Measurements from ENCODE around the gene HPN. TPM values are rescaled to one million over a fixed set of nuclear protein-coding genes. Genes with fewer than 3 reads are reported as not detected.

Gene HPN
- total RNA-seq, 6 experiments from 2014 or later: not detected

DNA sequence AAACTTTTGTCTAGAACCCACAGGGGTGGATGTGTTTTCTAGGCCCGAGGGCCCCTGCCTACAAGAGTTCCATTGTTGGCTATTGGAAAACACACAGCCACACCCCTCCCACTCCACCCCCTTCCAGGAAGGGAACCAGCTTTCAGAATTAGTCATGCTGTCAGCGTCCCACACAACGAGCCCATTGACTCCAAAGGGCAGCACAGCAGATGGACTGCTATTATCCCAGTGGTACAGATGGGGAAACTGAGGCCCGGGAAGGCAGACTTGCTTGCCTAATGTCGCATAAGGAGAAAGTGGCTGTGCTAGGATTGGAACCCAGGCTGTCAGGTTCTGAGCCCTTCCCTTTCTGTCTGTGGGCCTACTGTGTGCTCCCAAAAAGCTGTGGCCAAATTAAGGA is 66.0 kb downstream of the HPN start:
- H3K9me3 Mint-ChIP-seq: peaks cover 7% of the 10 kb centered on the region
- TF ChIP-seq, protein P1, sequence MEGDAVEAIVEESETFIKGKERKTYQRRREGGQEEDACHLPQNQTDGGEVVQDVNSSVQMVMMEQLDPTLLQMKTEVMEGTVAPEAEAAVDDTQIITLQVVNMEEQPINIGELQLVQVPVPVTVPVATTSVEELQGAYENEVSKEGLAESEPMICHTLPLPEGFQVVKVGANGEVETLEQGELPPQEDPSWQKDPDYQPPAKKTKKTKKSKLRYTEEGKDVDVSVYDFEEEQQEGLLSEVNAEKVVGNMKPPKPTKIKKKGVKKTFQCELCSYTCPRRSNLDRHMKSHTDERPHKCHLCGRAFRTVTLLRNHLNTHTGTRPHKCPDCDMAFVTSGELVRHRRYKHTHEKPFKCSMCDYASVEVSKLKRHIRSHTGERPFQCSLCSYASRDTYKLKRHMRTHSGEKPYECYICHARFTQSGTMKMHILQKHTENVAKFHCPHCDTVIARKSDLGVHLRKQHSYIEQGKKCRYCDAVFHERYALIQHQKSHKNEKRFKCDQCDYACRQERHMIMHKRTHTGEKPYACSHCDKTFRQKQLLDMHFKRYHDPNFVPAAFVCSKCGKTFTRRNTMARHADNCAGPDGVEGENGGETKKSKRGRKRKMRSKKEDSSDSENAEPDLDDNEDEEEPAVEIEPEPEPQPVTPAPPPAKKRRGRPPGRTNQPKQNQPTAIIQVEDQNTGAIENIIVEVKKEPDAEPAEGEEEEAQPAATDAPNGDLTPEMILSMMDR (IDR thresholded peaks at IDR 0.05): no peak
- H3K27me3 Mint-ChIP-seq (ENCODE audit: insufficient read depth): peaks cover 15% of the 10 kb centered on the region
- no peaks in the 10 kb centered on the region for H3K4me1 Mint-ChIP-seq (ENCODE audit: low read depth)
- no peak overlapping the region for H3K27ac Mint-ChIP-seq
- H3K4me3 Mint-ChIP-seq: no peak overlapping the region
- no peaks in the 10 kb centered on the region for H3K36me3 Mint-ChIP-seq (ENCODE audit: low read depth)
- DNase-seq: no peak

DNA sequence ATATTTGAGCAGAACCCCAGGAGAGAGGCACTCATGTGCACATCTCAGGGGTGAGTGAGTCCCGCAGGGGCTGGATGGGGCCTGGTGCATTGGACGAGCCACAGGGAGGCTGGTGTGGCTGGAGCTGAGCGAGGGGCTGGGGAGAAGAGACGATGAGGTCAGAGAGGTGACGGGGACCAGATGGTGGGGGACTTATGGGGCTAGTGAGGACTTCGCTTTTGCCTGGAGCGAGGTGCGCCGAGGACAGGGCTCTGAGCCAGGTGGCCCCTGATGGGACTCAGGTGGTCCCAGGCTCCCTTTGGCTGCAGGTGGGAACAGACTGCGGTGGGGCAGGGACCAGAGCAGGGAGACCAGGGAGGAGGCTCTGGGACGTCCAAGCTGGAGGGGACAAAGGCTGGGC is 67.2 kb downstream of the HPN start:
- DNase-seq: no peak
- Mint-ChIP-seq H3K36me3 (ENCODE audit: low read depth) (no peaks in the 10 kb centered on the region), H3K4me1 (ENCODE audit: low read depth) (no peaks in the 10 kb centered on the region), H3K27me3 (ENCODE audit: insufficient read depth) (peaks cover 13% of the 10 kb centered on the region), H3K4me3 (no peak overlapping the region), H3K9me3 (peaks cover 7% of the 10 kb centered on the region; the same call in 1 of the 2 replicates), H3K27ac (no peak overlapping the region)
- TF ChIP-seq, protein P1 (IDR thresholded peaks at IDR 0.05): no peak

DNA sequence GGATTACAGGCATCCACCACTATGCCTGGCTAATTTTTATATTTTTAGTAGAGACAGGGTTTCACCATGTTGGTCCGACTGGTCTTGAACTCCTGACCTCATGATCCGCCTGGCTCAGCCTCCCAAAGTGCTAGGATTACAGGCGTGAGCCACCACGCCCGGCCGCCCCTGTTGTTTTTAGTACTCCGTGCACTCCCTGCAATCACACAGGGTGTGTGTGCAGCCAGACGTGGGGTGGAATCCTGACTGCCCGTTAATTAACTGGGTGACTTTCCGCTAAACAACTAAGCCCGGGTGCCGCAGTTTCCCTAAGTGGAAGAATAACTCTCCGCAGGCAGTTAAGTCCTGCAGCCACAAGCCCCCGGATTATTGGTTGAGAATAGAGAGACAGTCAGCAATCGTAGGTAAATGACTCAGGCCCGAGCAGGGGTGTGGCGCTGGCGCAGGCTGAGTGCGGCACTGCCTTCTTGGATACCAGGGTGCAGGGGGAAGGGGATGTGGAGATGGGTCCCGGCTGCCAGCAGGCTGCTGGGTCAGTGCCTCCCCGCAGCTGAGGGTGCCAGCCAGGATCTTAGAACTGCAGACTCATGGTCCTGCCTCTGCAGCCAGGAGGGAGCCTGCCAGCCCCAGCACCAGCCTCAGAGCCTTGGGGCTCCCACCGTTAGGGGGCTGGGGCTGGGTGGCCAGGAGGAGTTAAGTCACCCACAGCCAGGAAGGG is 68.0 kb downstream of the HPN start:
- H3K27ac Mint-ChIP-seq: no peak overlapping the region
- no peak for DNase-seq
- H3K4me1 Mint-ChIP-seq (ENCODE audit: low read depth): peaks cover 2% of the 10 kb centered on the region; the same call in 1 of the 2 replicates
- peaks cover 7% of the 10 kb centered on the region; the same call in 1 of the 2 replicates for H3K9me3 Mint-ChIP-seq
- TF ChIP-seq, protein P1 (IDR thresholded peaks at IDR 0.05): no peak
- H3K4me3 Mint-ChIP-seq: no peak overlapping the region
- no peaks in the 10 kb centered on the region for H3K36me3 Mint-ChIP-seq (ENCODE audit: low read depth)
- peaks cover 10% of the 10 kb centered on the region for H3K27me3 Mint-ChIP-seq (ENCODE audit: insufficient read depth)

DNA sequence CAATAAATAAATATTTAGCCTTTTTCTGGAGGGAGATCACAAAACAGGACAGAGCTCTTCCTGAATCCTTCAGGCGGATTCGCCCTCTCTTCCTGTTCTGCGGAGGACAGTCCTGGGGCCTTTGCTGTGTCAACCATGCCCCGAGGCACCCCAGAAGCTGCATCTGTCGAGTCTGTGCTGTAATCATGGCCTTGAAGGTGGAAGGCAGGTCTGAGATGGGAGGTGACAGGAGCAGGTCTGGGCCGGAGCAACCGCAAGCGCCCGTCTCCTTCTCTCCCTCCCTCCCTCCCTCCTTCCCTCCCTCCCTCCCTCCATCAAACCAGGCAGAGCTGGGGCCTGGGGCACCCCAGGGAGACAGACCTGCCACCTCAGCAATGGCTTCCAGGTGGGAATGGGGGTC is 69.5 kb downstream of the HPN start:
- no peaks in the 10 kb centered on the region for H3K36me3 Mint-ChIP-seq (ENCODE audit: low read depth)
- peaks cover 12% of the 10 kb centered on the region for H3K27me3 Mint-ChIP-seq (ENCODE audit: insufficient read depth)
- H3K27ac Mint-ChIP-seq: no peak overlapping the region
- TF ChIP-seq, protein P1 (IDR thresholded peaks at IDR 0.05): no peak
- no peak for DNase-seq
- no peak overlapping the region for H3K4me3 Mint-ChIP-seq
- H3K9me3 Mint-ChIP-seq: peaks cover 7% of the 10 kb centered on the region; the same call in 1 of the 2 replicates
- peaks cover 6% of the 10 kb centered on the region; the same call in 1 of the 2 replicates for H3K4me1 Mint-ChIP-seq (ENCODE audit: low read depth)

DNA sequence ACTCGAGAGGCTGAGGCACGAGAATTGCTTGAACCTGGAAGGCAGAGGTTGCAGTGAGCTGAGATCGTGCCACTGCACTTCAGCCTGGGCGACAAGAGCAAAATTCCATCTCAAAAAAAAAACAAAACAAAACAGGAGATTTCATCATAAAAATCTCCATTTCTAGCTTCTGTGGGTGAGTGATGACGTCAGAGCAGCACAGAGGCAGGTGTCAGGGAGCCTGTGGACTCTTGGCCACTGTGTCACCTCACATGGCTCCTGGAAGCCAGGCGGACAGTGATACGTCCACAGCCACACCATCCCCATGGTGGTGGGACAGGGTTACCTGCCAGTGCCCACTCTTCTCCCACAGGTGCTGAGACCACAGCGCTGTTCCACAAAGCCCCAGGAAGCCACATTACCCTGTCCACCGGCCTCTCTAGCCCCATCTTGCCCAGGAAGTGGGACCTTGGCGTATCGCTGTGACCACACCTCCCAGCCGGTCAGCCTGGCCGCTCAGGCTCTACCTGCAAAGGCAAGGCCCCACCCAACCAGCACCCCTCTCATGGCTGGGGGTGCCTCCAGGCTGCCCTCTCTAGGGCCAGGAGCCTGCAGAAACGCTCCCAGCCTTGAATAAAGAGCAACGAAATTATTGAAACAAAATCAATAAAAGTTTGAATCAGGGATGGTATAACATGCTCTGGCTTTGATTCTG is 71.6 kb downstream of the HPN start:
- H3K4me1 Mint-ChIP-seq (ENCODE audit: low read depth): peaks cover 6% of the 10 kb centered on the region; the same call in 1 of the 2 replicates
- TF ChIP-seq, protein P1 (IDR thresholded peaks at IDR 0.05): no peak
- H3K9me3 Mint-ChIP-seq: no peaks in the 10 kb centered on the region
- no peaks in the 10 kb centered on the region for H3K36me3 Mint-ChIP-seq (ENCODE audit: low read depth)
- H3K27me3 Mint-ChIP-seq (ENCODE audit: insufficient read depth): peaks cover 24% of the 10 kb centered on the region
- no peak overlapping the region for H3K27ac Mint-ChIP-seq
- DNase-seq: no peak
- no peak overlapping the region for H3K4me3 Mint-ChIP-seq
